Esophagus squamous epithelium (tissue), 5 donors: ENCODE measurements around the gene HES4. TPM values are rescaled to one million over a fixed set of nuclear protein-coding genes. Genes with fewer than 3 reads are reported as not detected.

Experiments used
- DNase-seq: peaks from one replicate; lab custom pipeline; 2025; lab: John Stamatoyannopoulos, UW
- H3K27ac ChIP-seq, 4 donors: fragments of 200-600 bp; sonication (generic); one replicate each; pipeline ENCODE4 v1.5.1; 2016 to 2019; ENCODE audit warnings: mild to moderate bottlenecking in 1 of 4
- H3K27me3 ChIP-seq, 4 donors: fragments of 200-600 bp; sonication (generic); 1 replicate in 3 of 4; 2 replicates in 1 of 4; pipeline versions ENCODE4 v1.5.1 to v1.6.0; 2017 to 2021; ENCODE audit warnings: antibody characterized with exemption in 1 of 4
- H3K36me3 ChIP-seq, 3 donors: fragments of 200-600 bp; sonication (generic); one replicate each; pipeline ENCODE4 v1.5.1; 2016 to 2019
- H3K4me1 ChIP-seq, 3 donors: fragments of 200-600 bp; sonication (generic); one replicate each; pipeline ENCODE4 v1.5.1; 2017 to 2019
- H3K4me3 ChIP-seq, 4 donors: fragments of 200-600 bp; sonication (generic); 1 replicate in 3 of 4; 2 replicates in 1 of 4; pipeline ENCODE4 v1.5.1; 2016 to 2019; ENCODE audit warnings: mild to moderate bottlenecking in 2 of 4, moderate library complexity in 1 of 4
- H3K9me3 ChIP-seq, 3 donors: fragments of 200-600 bp; sonication (generic); one replicate each; pipeline ENCODE4 v1.5.1; 2016 to 2019
- CTCF ChIP-seq, 6 experiments: fragments of 450-650 bp in 4 of 6; fragments of 200-600 bp in 2 of 6; sonication (generic) in 2 of 6; IDR thresholded peaks; one replicate each; pipeline ENCODE4 v1.5.1; 2016 to 2019; ENCODE audit warnings: antibody characterized with exemption in 6 of 6, mild to moderate bottlenecking in 4 of 6, moderate library complexity in 4 of 6
- POLR2A ChIP-seq, 4 donors: fragments of 450-650 bp; IDR thresholded peaks; one replicate each; pipeline ENCODE4 v1.6.1; 2017; ENCODE audit warnings: antibody characterized with exemption in 4 of 4, mild to moderate bottlenecking in 4 of 4, moderate library complexity in 3 of 4
- WGBS, 2 donors: methylation state at CpG; one replicate each; pipeline ENCODE4 v1.1.5; 2018; 5-methylcytosine and 5-hydroxymethylcytosine counted together
- intact Hi-C: fragments of 100-400 bp; cut with DNase I; formaldehyde crosslinking; loops from one replicate; pipeline ENCODE4 v1.15.0; 2022
- small RNA-seq, 4 donors: library from RNA; depleted of rRNA; stranded (forward); fragments of <200 nt; gene quantifications; one replicate each; pipeline ENCODE3, GENCODE V24; 2016
- total RNA-seq, 4 donors: library from RNA; depleted of rRNA; stranded (reverse); fragments of >200 nt; gene quantifications; one replicate each; pipeline ENCODE4 v1.1.0, GENCODE V29; 2016
- donor health status: DM: yes; HTN: yes; CAD: no.

The HES4 gene
- total RNA-seq, 4 donors from 2014 or later, result 15.1 to 16.2 (median 15.3) TPM

- intact Hi-C loops, result no loop called here
- TF ChIP-seq CTCF (IDR thresholded peaks at IDR 0.05) (no peak), POLR2A (IDR thresholded peaks at IDR 0.05) (no peak)
- Histone ChIP-seq H3K27me3 (no peaks in the 10 kb centered on the region), H3K4me3 (no peak overlapping the region), H3K27ac (no peak overlapping the region), H3K36me3 (peaks cover 75 to 100% (median 83%) of the 10 kb centered on the region in 3 donors), H3K9me3 (no peaks in the 10 kb centered on the region), H3K4me1 (peaks cover 0 to 8% (median 6%) of the 10 kb centered on the region in 3 donors)
- 95 to 100% methylated on average over 1 to 11 of the region's 15 CpGs for WGBS, 2 donors
- no peak for DNase-seq
Measured at GRCh38 chr1:952201-952600, 47.7 kb downstream of the HES4 start.

- intact Hi-C loops, result no loop called here
- Histone ChIP-seq H3K4me3 (no peak overlapping the region), H3K27ac (no peak overlapping the region), H3K27me3 (no peaks in the 10 kb centered on the region), H3K36me3 (peaks cover 73 to 100% (median 79%) of the 10 kb centered on the region in 3 donors), H3K4me1 (peaks cover 0 to under 1% (median 0%) of the 10 kb centered on the region in 3 donors), H3K9me3 (no peaks in the 10 kb centered on the region)
- TF ChIP-seq CTCF (IDR thresholded peaks at IDR 0.05), result peak in 2 of 6 experiments; percentile 10 to 16
- no peak for TF ChIP-seq POLR2A (IDR thresholded peaks at IDR 0.05)
- no peak for DNase-seq
- WGBS, 2 donors, result 71 to 74% methylated on average over 3 to 5 of the region's 6 CpGs
Measured at GRCh38 chr1:951364-951763, 48.5 kb downstream of the HES4 start.

- intact Hi-C loops, result no loop called here
- DNase-seq, result no peak
- no peaks in the 10 kb centered on the region for H3K4me1 ChIP-seq
- WGBS, 2 donors, result 87 to 94% methylated on average over 2 to 9 of the region's 23 CpGs
- H3K4me3 ChIP-seq, result no peak overlapping the region
- no peak for TF ChIP-seq POLR2A (IDR thresholded peaks at IDR 0.05)
- no peak for TF ChIP-seq CTCF (IDR thresholded peaks at IDR 0.05)
- H3K9me3 ChIP-seq, result no peaks in the 10 kb centered on the region
- H3K27me3 ChIP-seq, result no peaks in the 10 kb centered on the region
- H3K27ac ChIP-seq, result no peak overlapping the region
- peaks cover 73 to 100% (median 74%) of the 10 kb centered on the region in 3 donors for H3K36me3 ChIP-seq
Measured at GRCh38 chr1:950881-951280, 49.0 kb downstream of the HES4 start.

GRCh38 chr1:950268-950667 is 49.6 kb downstream of the HES4 start:
- Histone ChIP-seq H3K36me3 (peaks cover 68 to 100% (median 70%) of the 10 kb centered on the region in 3 donors), H3K9me3 (no peaks in the 10 kb centered on the region)
- intact Hi-C loops, result no loop called here

More at GRCh38 chr1:950268-950667, 49.6 kb downstream of the HES4 start:
- Histone ChIP-seq H3K4me1 (no peaks in the 10 kb centered on the region), H3K27me3 (no peaks in the 10 kb centered on the region), H3K27ac (no peak overlapping the region), H3K4me3 (no peak overlapping the region)
- WGBS, 2 donors, result 80 to 95% methylated on average over 5 to 8 of the region's 9 CpGs
- no peak for DNase-seq
- no peak for TF ChIP-seq POLR2A (IDR thresholded peaks at IDR 0.05)
- TF ChIP-seq CTCF (IDR thresholded peaks at IDR 0.05), result no peak

Small RNAs within 50 kb of the gene (small RNA-seq; reads per million reads assigned to genes)
- 0 reads per million in 4 donors for gene AL645608.3

Other genes starting within 250 kb of the HES4 start
- under 1 TPM in 3 of 4 donors, not detected in 1; 0.48 to 0.95 (median 0.57) TPM for gene SAMD11, start 76.2 kb downstream of the HES4 start, total RNA-seq
- 10 to 100 TPM; 57.9 to 80.2 (median 60.4) TPM for gene NOC2L, start 40.8 kb downstream of the HES4 start, total RNA-seq
- gene KLHL17, start 39.5 kb downstream of the HES4 start, total RNA-seq, result 10 to 100 TPM in 3 of 4 donors, 1 to 10 TPM in 1; 8.7 to 13.8 (median 10.3) TPM
- 10 to 100 TPM; 16.8 to 39.6 (median 23.4) TPM for gene PLEKHN1, start 33.6 kb downstream of the HES4 start, total RNA-seq
- gene PERM1, start 18.0 kb downstream of the HES4 start, total RNA-seq, result not detected
- gene ISG15, start 13.4 kb upstream of the HES4 start, total RNA-seq, result 10 to 100 TPM in 2 of 4 donors, 1 to 10 TPM in 2; 7.2 to 44.3 (median 10.3) TPM
- 10 to 100 TPM; 20.0 to 35.8 (median 32.0) TPM for gene AGRN, start 20.0 kb upstream of the HES4 start, total RNA-seq
- 10 to 100 TPM; 11.8 to 25.3 (median 12.3) TPM for gene RNF223, start 74.2 kb upstream of the HES4 start, total RNA-seq
- 10 to 100 TPM in 3 of 4 donors, 1 to 10 TPM in 1; 6.9 to 19.6 (median 14.7) TPM for gene C1orf159, start 116.0 kb upstream of the HES4 start, total RNA-seq
- under 1 TPM in 2 of 4 donors, not detected in 2; 0.19 to 0.44 TPM for gene TTLL10, start 173.8 kb upstream of the HES4 start, total RNA-seq
- gene TNFRSF18, start 206.5 kb upstream of the HES4 start, total RNA-seq, result 10 to 100 TPM in 1 of 4 donors, 1 to 10 TPM in 3; 2.0 to 21.0 (median 2.8) TPM
- 1 to 10 TPM in 1 of 4 donors, under 1 TPM in 2, not detected in 1; 0.40 to 1.3 (median 0.57) TPM for gene TNFRSF4, start 214.1 kb upstream of the HES4 start, total RNA-seq
- 10 to 100 TPM; 65.0 to 75.4 (median 67.6) TPM for gene SDF4, start 231.9 kb upstream of the HES4 start, total RNA-seq
- gene B3GALT6, start 232.1 kb upstream of the HES4 start, total RNA-seq, result 10 to 100 TPM; 13.5 to 17.5 (median 15.6) TPM
- gene C1QTNF12, start 246.6 kb upstream of the HES4 start, total RNA-seq, result 1 to 10 TPM in 2 of 4 donors, under 1 TPM in 1, not detected in 1; 0.79 to 3.0 (median 1.7) TPM